ENCODE measurements around the gene C16orf87. TPM values are rescaled to one million over a fixed set of nuclear protein-coding genes. Genes with fewer than 3 reads are reported as not detected.

The C16orf87 gene
- total RNA-seq, 4 donors from 2014 or later: 5.8 to 13.7 (median 9.4) TPM

DNA sequence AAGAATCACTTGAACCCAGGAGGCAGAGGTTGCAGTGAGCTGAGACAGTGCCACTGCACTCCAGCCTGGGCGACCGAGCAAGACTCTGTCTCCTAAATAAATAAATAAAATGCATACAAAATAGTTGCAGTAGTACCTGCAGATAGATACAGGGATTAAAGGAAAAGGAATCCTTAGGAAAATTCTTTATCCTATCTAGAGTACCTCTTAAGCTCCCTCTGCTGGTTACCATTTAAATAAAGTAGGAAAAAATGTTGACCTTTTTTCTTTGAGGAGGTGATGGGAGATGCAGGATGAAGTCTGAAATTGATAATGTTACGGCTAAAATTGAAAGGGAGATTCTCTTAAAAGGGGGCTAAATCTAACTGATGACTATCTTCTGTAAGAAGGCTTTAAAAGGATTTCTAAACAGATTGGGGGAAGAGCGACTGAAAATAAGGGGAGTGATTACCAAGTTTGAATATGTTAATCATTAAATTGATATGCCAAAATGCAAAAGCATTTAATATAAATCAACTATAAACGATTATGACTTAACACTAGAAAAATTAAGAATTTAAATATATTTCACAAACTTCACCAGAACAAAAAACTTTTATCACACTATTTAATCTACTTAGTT is 29.4 kb downstream of the C16orf87 start:
- Histone ChIP-seq H3K36me3 (no peaks in the 10 kb centered on the region), H3K4me3 (no peak overlapping the region), H3K4me1 (no peaks in the 10 kb centered on the region), H3K27ac (no peak overlapping the region), H3K27me3 (no peaks in the 10 kb centered on the region), H3K9me3 (peaks cover 0 to 9% (median 0%) of the 10 kb centered on the region in 3 donors)
- no peak for ATAC-seq
- TF ChIP-seq POLR2A (IDR thresholded peaks at IDR 0.05) (no peak), POLR2AphosphoS5 (IDR thresholded peaks at IDR 0.05) (no peak), EP300 (IDR thresholded peaks at IDR 0.05) (no peak)
- TF ChIP-seq, protein P1, sequence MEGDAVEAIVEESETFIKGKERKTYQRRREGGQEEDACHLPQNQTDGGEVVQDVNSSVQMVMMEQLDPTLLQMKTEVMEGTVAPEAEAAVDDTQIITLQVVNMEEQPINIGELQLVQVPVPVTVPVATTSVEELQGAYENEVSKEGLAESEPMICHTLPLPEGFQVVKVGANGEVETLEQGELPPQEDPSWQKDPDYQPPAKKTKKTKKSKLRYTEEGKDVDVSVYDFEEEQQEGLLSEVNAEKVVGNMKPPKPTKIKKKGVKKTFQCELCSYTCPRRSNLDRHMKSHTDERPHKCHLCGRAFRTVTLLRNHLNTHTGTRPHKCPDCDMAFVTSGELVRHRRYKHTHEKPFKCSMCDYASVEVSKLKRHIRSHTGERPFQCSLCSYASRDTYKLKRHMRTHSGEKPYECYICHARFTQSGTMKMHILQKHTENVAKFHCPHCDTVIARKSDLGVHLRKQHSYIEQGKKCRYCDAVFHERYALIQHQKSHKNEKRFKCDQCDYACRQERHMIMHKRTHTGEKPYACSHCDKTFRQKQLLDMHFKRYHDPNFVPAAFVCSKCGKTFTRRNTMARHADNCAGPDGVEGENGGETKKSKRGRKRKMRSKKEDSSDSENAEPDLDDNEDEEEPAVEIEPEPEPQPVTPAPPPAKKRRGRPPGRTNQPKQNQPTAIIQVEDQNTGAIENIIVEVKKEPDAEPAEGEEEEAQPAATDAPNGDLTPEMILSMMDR (IDR thresholded peaks at IDR 0.05): peak; percentile 5 to 39 (median 21)
- 65 to 71% methylated on average over 5 of the region's 5 CpGs for WGBS, 2 donors (ENCODE audit: low coverage in 1 of 2)

DNA sequence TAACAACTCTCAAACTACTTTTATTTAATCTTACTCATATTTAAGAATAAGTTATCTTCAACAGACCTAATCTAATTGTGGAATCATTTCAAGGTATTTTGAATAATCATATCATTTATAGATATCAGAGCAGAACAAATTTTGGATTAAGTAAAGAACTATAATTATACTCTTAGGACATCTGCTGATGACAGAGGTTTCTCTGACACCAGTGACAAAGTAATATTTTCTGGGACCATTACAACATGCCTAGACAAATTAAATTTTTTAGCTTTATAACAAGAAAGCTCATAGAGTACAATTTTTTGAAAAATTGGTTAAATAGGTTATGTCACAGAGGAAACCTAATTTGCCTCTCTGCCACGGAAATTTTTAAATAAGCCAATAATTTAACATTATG is 30.5 kb downstream of the C16orf87 start:
- Histone ChIP-seq H3K27me3 (no peaks in the 10 kb centered on the region), H3K27ac (no peak overlapping the region), H3K9me3 (peaks cover 0 to 14% (median 0%) of the 10 kb centered on the region in 3 donors), H3K4me3 (no peak overlapping the region), H3K36me3 (peaks cover 0 to 4% of the 10 kb centered on the region in 2 donors), H3K4me1 (no peaks in the 10 kb centered on the region)
- 82 to 95% methylated on average over 1 of the region's 1 CpG for WGBS, 2 donors (ENCODE audit: low coverage in 1 of 2)
- no peak for ATAC-seq
- TF ChIP-seq POLR2AphosphoS5 (IDR thresholded peaks at IDR 0.05) (no peak), POLR2A (IDR thresholded peaks at IDR 0.05) (no peak), EP300 (IDR thresholded peaks at IDR 0.05) (no peak)
- TF ChIP-seq, protein P1 (IDR thresholded peaks at IDR 0.05): no peak

DNA sequence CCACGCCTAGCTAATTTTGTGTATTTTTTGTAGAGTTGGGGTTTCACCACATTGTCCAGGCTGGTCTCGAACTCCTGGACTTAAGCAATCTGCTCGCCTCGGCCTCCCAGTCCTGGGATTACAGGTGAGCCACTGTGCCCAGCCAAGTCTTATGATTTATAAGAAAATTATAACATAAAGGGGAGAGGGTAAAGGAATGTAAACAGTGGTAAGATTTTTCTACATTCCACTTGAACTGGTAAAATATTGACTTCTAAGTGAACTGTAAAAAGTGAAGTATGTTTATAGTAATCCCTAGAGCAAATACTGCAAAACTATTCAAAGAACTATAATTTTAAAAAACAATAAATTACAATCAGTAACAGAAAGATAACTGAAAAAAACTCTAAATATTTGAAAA is 33.5 kb downstream of the C16orf87 start:
- peaks cover 0 to 26% (median 0%) of the 10 kb centered on the region in 3 donors for H3K9me3 ChIP-seq
- H3K4me1 ChIP-seq: no peaks in the 10 kb centered on the region
- 87 to 100% methylated on average over 1 to 3 of the region's 4 CpGs for WGBS, 2 donors (ENCODE audit: low coverage in 1 of 2)
- H3K27ac ChIP-seq: no peak overlapping the region
- ATAC-seq: no peak
- no peaks in the 10 kb centered on the region for H3K27me3 ChIP-seq
- TF ChIP-seq, protein P1 (IDR thresholded peaks at IDR 0.05): no peak
- TF ChIP-seq POLR2A (IDR thresholded peaks at IDR 0.05) (no peak), POLR2AphosphoS5 (IDR thresholded peaks at IDR 0.05) (no peak), EP300 (IDR thresholded peaks at IDR 0.05) (no peak)
- no peak overlapping the region for H3K4me3 ChIP-seq
- H3K36me3 ChIP-seq: peaks cover 0 to 4% of the 10 kb centered on the region in 2 donors

DNA sequence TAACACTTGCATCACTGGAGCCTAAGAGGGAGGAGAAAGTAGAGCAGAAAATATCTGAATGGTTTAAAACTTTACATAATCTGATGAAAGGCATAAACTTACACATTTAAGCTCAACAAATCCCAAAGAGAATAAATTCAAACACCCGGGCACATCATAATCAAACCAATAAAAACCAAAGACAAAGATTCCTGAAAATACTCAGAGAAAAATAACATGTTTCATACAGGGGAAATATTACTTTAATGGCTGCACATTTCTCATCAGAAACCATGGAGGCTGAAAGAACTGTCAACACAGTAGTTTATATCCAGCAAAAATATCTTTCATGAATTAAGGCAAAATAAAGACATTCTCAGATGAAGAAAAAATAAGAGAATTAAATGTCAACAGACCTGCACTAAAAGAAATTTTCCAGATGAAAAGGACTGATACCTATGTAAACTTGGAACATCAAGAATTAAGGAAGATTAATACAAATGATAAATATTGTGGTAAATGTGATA is 34.2 kb downstream of the C16orf87 start:
- 90 to 95% methylated on average over 1 of the region's 1 CpG for WGBS, 2 donors (ENCODE audit: low coverage in 1 of 2)
- no peak overlapping the region for H3K4me3 ChIP-seq
- no peaks in the 10 kb centered on the region for H3K27me3 ChIP-seq
- TF ChIP-seq POLR2A (IDR thresholded peaks at IDR 0.05) (no peak), EP300 (IDR thresholded peaks at IDR 0.05) (no peak), POLR2AphosphoS5 (IDR thresholded peaks at IDR 0.05) (no peak)
- TF ChIP-seq, protein P1 (IDR thresholded peaks at IDR 0.05): no peak
- no peak overlapping the region for H3K27ac ChIP-seq
- H3K36me3 ChIP-seq: peaks cover 0 to 4% of the 10 kb centered on the region in 2 donors
- H3K4me1 ChIP-seq: no peaks in the 10 kb centered on the region
- peaks cover 0 to 26% (median 0%) of the 10 kb centered on the region in 3 donors for H3K9me3 ChIP-seq
- no peak for ATAC-seq

DNA sequence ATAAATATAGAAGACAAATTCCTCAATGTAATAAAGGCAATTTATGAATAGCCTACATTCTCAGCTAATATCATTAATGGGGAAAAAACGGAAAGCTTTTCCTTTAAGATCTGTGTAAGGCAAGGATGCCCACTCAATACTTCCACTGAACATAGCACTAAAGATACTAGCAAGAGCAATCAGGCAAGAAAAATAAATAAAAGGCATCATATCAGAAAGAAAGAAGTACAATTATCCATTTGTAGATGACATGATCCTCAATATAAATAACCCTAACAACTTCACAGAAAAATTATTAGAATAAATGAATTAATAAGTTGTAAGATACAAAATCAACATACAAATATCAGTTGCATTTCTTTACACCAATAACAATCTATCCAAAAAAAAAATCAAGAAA is 37.1 kb downstream of the C16orf87 start:
- Histone ChIP-seq H3K9me3 (peaks cover 0 to 26% (median 0%) of the 10 kb centered on the region in 3 donors), H3K27ac (no peak overlapping the region), H3K36me3 (peaks cover 0 to 4% of the 10 kb centered on the region in 2 donors), H3K4me3 (no peak overlapping the region), H3K27me3 (no peaks in the 10 kb centered on the region), H3K4me1 (peaks cover 0 to 9% (median 0%) of the 10 kb centered on the region in 3 donors)
- TF ChIP-seq, protein P1 (IDR thresholded peaks at IDR 0.05): no peak
- TF ChIP-seq POLR2A (IDR thresholded peaks at IDR 0.05) (no peak), EP300 (IDR thresholded peaks at IDR 0.05) (no peak), POLR2AphosphoS5 (IDR thresholded peaks at IDR 0.05) (no peak)
- no peak for ATAC-seq
- WGBS, 2 donors (ENCODE audit: low coverage in 1 of 2): 100% methylated on average over 1 of the region's 1 CpG
